Measurements from ENCODE around the gene USP13.

Gene USP13

GRCh38 chr3:179833294-179833693 lies 180.5 kb downstream of the USP13 start:
- TF ChIP-seq, protein P1, sequence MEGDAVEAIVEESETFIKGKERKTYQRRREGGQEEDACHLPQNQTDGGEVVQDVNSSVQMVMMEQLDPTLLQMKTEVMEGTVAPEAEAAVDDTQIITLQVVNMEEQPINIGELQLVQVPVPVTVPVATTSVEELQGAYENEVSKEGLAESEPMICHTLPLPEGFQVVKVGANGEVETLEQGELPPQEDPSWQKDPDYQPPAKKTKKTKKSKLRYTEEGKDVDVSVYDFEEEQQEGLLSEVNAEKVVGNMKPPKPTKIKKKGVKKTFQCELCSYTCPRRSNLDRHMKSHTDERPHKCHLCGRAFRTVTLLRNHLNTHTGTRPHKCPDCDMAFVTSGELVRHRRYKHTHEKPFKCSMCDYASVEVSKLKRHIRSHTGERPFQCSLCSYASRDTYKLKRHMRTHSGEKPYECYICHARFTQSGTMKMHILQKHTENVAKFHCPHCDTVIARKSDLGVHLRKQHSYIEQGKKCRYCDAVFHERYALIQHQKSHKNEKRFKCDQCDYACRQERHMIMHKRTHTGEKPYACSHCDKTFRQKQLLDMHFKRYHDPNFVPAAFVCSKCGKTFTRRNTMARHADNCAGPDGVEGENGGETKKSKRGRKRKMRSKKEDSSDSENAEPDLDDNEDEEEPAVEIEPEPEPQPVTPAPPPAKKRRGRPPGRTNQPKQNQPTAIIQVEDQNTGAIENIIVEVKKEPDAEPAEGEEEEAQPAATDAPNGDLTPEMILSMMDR (conservative IDR thresholded peaks at IDR 0.05; ENCODE audit: low read length): no peak
- H3K4me3 ChIP-seq (ENCODE audit: low read length): no peak overlapping the region
- DNase-seq (ENCODE audit: low read depth): no peak

DNA sequence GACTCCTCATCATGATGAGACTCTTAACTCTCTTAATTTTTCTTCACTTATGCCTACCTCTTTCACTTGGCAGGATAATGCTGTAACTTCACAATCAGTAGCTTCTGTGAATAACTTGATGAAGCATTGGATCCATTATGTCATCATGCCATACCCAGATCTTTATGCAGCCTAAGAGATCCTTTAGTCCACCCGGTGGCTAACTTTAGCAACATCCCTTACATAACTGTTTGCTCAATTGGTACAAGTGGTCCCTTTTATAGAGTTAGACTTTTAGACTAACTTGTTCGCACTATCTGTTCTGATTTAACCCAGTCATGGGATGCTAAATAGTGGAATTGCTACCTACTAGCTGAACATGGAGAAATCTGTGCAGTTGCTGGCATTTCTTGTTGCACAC lies 184.5 kb downstream of the USP13 start:
- TF ChIP-seq, protein P1 (conservative IDR thresholded peaks at IDR 0.05; ENCODE audit: low read length): peak; percentile 20; the same call in 1 of the 2 replicates
- peak; percentile 12 for DNase-seq (ENCODE audit: low read depth)
- H3K4me3 ChIP-seq (ENCODE audit: low read length): no peak overlapping the region
